ENCODE results near the gene COPB1. TPM values are rescaled to one million over a fixed set of nuclear protein-coding genes. Genes with fewer than 3 reads are reported as not detected.

Gene COPB1, protein sequence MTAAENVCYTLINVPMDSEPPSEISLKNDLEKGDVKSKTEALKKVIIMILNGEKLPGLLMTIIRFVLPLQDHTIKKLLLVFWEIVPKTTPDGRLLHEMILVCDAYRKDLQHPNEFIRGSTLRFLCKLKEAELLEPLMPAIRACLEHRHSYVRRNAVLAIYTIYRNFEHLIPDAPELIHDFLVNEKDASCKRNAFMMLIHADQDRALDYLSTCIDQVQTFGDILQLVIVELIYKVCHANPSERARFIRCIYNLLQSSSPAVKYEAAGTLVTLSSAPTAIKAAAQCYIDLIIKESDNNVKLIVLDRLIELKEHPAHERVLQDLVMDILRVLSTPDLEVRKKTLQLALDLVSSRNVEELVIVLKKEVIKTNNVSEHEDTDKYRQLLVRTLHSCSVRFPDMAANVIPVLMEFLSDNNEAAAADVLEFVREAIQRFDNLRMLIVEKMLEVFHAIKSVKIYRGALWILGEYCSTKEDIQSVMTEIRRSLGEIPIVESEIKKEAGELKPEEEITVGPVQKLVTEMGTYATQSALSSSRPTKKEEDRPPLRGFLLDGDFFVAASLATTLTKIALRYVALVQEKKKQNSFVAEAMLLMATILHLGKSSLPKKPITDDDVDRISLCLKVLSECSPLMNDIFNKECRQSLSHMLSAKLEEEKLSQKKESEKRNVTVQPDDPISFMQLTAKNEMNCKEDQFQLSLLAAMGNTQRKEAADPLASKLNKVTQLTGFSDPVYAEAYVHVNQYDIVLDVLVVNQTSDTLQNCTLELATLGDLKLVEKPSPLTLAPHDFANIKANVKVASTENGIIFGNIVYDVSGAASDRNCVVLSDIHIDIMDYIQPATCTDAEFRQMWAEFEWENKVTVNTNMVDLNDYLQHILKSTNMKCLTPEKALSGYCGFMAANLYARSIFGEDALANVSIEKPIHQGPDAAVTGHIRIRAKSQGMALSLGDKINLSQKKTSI
- 100 to 1,000 TPM in 1 of 6 donors, 10 to 100 TPM in 5; 56.2 to 139 (median 84.2) TPM for total RNA-seq

DNA sequence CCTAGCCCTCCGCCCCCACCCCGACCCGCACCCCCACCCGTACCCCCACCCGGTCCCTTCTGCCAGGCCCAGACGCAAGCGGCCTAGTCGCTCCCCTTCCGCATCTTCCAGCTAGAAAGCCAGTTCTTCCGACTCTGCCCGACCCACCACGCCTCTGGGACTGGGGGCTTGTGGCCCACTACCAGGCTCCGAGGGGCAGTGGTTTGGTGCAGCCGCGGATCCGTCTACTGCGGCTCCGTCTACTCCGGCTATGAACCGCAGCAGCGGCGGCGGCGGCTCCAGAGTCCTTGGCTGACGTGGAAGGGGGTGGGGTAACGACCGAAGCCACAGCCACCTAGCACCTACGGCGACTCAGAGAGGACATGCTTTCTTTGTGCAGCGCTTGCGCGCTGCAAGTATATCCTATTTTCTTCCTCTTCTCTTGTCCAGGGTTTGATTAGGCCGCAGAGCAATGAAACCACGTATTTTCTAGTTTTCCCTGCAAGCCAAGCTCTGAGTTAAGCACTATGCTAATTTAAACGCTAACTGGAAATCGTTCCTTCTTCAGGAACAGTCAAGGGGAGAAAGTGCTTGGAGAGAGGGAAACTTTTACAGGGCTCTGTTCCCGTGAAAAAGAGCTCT, at the start of gene COPB1:
TSS of gene COPB1 (minus strand) at position 252 of the 621 bp plus-strand sequence. CDS start 883 bp downstream, outside the sequence.
- Histone ChIP-seq H3K9me3 (no peaks in the 10 kb centered on the region), H3K27me3 (no peaks in the 10 kb centered on the region), H3K27ac (peak within 1 kb of the TSS; percentile 82 to 97 (median 94)), H3K36me3 (peaks cover 4 to 56% (median 21%) of the 10 kb centered on the region in 4 donors), H3K4me1 (peaks cover 10 to 25% (median 15%) of the 10 kb centered on the region in 4 donors), H3K4me3 (peak within 1 kb of the TSS; percentile 79 to 95 (median 90))
- ATAC-seq (ENCODE audit: low FRiP score in 2 of 2) (peak; percentile 99), DNase-seq (peak; percentile 95 to 97)
- TF ChIP-seq, protein P1, sequence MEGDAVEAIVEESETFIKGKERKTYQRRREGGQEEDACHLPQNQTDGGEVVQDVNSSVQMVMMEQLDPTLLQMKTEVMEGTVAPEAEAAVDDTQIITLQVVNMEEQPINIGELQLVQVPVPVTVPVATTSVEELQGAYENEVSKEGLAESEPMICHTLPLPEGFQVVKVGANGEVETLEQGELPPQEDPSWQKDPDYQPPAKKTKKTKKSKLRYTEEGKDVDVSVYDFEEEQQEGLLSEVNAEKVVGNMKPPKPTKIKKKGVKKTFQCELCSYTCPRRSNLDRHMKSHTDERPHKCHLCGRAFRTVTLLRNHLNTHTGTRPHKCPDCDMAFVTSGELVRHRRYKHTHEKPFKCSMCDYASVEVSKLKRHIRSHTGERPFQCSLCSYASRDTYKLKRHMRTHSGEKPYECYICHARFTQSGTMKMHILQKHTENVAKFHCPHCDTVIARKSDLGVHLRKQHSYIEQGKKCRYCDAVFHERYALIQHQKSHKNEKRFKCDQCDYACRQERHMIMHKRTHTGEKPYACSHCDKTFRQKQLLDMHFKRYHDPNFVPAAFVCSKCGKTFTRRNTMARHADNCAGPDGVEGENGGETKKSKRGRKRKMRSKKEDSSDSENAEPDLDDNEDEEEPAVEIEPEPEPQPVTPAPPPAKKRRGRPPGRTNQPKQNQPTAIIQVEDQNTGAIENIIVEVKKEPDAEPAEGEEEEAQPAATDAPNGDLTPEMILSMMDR (IDR thresholded peaks at IDR 0.05), result no peak
- TF ChIP-seq EP300 (IDR thresholded peaks at IDR 0.05), result peak in 1 of 4 donors; percentile 47
- peak; percentile 92 to 97 for TF ChIP-seq POLR2AphosphoS5 (IDR thresholded peaks at IDR 0.05)
- peak; percentile 26 to 95 (median 67) for TF ChIP-seq POLR2A (IDR thresholded peaks at IDR 0.05)
- WGBS, 2 donors, result 1% methylated on average over 18 to 21 of the region's 37 CpGs

DNA sequence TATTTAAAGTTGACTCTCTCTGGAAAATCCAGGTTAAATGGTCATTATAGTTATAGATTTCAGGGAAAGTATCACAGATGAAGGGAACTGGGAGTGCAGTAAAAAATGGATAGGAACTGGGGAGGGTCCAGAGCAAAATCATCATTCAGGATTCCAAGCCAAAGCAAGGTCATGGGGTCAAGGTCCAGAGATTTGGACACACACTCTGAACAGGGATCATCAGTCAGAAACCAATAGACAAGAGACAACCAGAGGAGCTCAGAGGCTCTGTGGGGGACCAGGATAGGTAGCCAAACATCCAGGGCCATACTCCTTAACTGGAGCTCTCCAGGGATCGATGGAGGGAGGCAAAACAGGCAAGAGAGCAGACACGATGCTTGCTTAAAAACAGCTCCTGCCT, 47.8 kb upstream of the COPB1 start:
- TF ChIP-seq EP300 (IDR thresholded peaks at IDR 0.05), result no peak
- TF ChIP-seq POLR2AphosphoS5 (IDR thresholded peaks at IDR 0.05), result no peak
- TF ChIP-seq, protein P1 (IDR thresholded peaks at IDR 0.05), result no peak
- no peak for TF ChIP-seq POLR2A (IDR thresholded peaks at IDR 0.05)
- no peaks in the 10 kb centered on the region for H3K27me3 ChIP-seq
- H3K9me3 ChIP-seq, result no peaks in the 10 kb centered on the region
- H3K4me1 ChIP-seq, result peaks cover 0 to 14% (median 2%) of the 10 kb centered on the region in 4 donors
- 82% methylated on average over 2 of the region's 2 CpGs; no CpG with 5 or more reads in 1 of the 2 donors for WGBS, 2 donors
- H3K4me3 ChIP-seq, result no peak overlapping the region
- no peak overlapping the region for H3K27ac ChIP-seq
- DNase-seq, result no peak
- H3K36me3 ChIP-seq, result no peaks in the 10 kb centered on the region
- no peak for ATAC-seq (ENCODE audit: low FRiP score in 2 of 2)

DNA sequence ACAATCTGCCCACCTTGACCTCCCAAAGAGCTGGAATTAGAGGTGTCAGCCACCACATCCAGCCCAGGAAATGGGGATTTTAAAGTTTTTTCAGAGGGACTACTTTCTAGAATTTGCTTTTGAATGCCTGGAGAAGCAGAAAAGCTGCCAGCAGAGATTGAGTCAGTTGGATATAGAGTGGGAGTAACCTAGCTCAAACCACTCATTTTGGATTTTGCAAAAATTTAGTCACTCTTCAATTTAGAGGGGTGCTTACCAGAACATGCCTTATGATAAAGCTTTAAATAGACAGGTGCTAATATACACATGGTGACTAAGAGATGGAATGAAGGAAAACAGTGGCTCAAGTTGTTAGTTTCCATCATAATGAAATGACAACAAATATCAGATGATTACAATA, 47.1 kb upstream of the COPB1 start:
- TF ChIP-seq POLR2AphosphoS5 (IDR thresholded peaks at IDR 0.05), result no peak
- TF ChIP-seq EP300 (IDR thresholded peaks at IDR 0.05), result no peak
- no peak for TF ChIP-seq POLR2A (IDR thresholded peaks at IDR 0.05)
- TF ChIP-seq, protein P1 (IDR thresholded peaks at IDR 0.05), result no peak
- H3K4me1 ChIP-seq, result peaks cover under 1 to 19% (median 7%) of the 10 kb centered on the region in 4 donors
- no peak overlapping the region for H3K27ac ChIP-seq
- no peaks in the 10 kb centered on the region for H3K9me3 ChIP-seq
- H3K27me3 ChIP-seq, result no peaks in the 10 kb centered on the region
- no peaks in the 10 kb centered on the region for H3K36me3 ChIP-seq
- no peak overlapping the region for H3K4me3 ChIP-seq
- ATAC-seq (ENCODE audit: low FRiP score in 2 of 2), result no peak
- no peak for DNase-seq

DNA sequence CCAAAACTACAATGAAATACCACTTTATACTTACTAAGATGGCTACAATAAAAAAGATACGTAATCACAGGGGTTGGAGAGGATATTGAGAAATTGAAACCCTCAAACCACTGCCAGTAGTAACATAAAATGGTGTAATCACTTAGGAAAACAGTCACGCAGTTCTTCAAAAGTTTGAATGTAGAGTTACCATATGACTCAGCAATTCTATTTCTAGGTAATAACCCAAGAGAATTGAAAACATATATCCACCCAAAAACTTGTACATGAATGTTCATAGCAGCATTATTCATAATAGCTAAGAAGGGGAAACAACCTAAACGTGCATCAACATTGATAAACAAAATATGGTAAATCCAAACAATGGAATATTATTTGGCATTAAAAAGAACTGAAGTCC, 45.0 kb upstream of the COPB1 start:
- H3K4me1 ChIP-seq, result peaks cover 12 to 36% (median 20%) of the 10 kb centered on the region in 4 donors
- 36 to 52% methylated on average over 3 of the region's 3 CpGs for WGBS, 2 donors

More for the DNA sequence above, 45.0 kb upstream of the COPB1 start:
- no peak overlapping the region for H3K4me3 ChIP-seq
- TF ChIP-seq POLR2AphosphoS5 (IDR thresholded peaks at IDR 0.05), result no peak
- TF ChIP-seq EP300 (IDR thresholded peaks at IDR 0.05), result peak in 1 of 4 donors; percentile 8
- H3K27me3 ChIP-seq, result no peaks in the 10 kb centered on the region
- ATAC-seq (ENCODE audit: low FRiP score in 2 of 2), result peak in 1 of 2 donors; percentile 50
- H3K36me3 ChIP-seq, result no peaks in the 10 kb centered on the region
- DNase-seq, result no peak
- H3K9me3 ChIP-seq, result no peaks in the 10 kb centered on the region
- peak overlapping the region in 2 of 4 donors; percentile 18 to 65 for H3K27ac ChIP-seq

Data from upper lobe of left lung (tissue), 6 donors.